ENCODE measurements around the gene GRIK3.

Gene GRIK3

DNA sequence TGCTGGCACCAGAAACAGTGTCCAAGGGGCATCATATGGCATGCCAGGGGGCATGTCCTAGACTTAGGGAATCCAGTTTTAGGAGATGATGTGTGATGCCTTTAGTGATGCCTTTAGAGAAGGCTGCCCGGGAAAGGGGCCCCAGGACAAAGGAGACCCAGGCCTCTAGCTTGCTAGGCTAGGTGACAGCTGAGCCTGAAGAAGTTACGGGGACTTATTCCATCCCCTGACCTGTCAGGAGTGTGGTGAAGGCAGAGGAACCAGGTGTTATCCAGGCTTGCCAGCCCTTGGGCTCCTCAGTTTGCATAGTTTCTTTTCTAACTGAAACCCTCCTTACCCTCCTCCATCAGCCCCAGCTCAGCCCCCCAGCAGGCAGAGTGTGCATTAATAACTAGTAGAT, 281.9 kb downstream of the GRIK3 start:
- no peak for DNase-seq

GRCh38 chr1:36751525-36751924, 282.8 kb downstream of the GRIK3 start:
- DNase-seq, result no peak

- no peak for DNase-seq
Observed at GRCh38 chr1:36748466-36748865, 285.8 kb downstream of the GRIK3 start.

All from NCI-H1694 treated with DMSO at 0.1 percent for 48 hours (cell line).